ENCODE measurements around the gene TTL. TPM values are rescaled to one million over a fixed set of nuclear protein-coding genes. Genes with fewer than 3 reads are reported as not detected.
A peak's percentile ranks its signal among the peaks of the same experiment; 100 is the strongest.
"Not testable (repeated sequence)": the region's sequence is repeated elsewhere in the genome, so short reads cannot be mapped to it uniquely, and the experiment has no call there.

Gene TTL
- total RNA-seq, 6 experiments from 2014 or later: 48.4 to 65.1 (median 55.1) TPM

GRCh38 chr2:112547333-112547732, 65.4 kb downstream of the TTL start:
- peaks cover 7% of the 10 kb centered on the region for H3K4me1 Mint-ChIP-seq (ENCODE audit: low read depth)

GRCh38 chr2:112548980-112549379, 67.0 kb downstream of the TTL start:
- Mint-ChIP-seq H3K4me1 (ENCODE audit: low read depth) (peaks cover 7% of the 10 kb centered on the region), H3K9me3 (no peaks in the 10 kb centered on the region), H3K36me3 (ENCODE audit: low read depth) (peaks cover 31% of the 10 kb centered on the region), H3K4me3 (no peak overlapping the region), H3K27me3 (ENCODE audit: insufficient read depth) (no peaks in the 10 kb centered on the region; the same call in 1 of the 2 replicates), H3K27ac (no peak overlapping the region)
- DNase-seq: no peak
- no peak for TF ChIP-seq CTCF (IDR thresholded peaks at IDR 0.05)

More at GRCh38 chr2:112547333-112547732, 65.4 kb downstream of the TTL start:
- Mint-ChIP-seq H3K9me3 (no peaks in the 10 kb centered on the region), H3K4me3 (no peak overlapping the region), H3K36me3 (ENCODE audit: low read depth) (peaks cover 26% of the 10 kb centered on the region), H3K27me3 (ENCODE audit: insufficient read depth) (no peaks in the 10 kb centered on the region; the same call in 1 of the 2 replicates), H3K27ac (no peak overlapping the region)
- no peak for TF ChIP-seq CTCF (IDR thresholded peaks at IDR 0.05)
- DNase-seq: no peak

GRCh38 chr2:112566104-112566503, 84.1 kb downstream of the TTL start:
- no peak for DNase-seq
- Mint-ChIP-seq H3K36me3 (ENCODE audit: low read depth) (peaks cover 34% of the 10 kb centered on the region), H3K27me3 (ENCODE audit: insufficient read depth) (no peaks in the 10 kb centered on the region), H3K9me3 (no peaks in the 10 kb centered on the region), H3K4me3 (no peak overlapping the region), H3K4me1 (ENCODE audit: low read depth) (no peaks in the 10 kb centered on the region), H3K27ac (no peak overlapping the region)
- no peak for TF ChIP-seq CTCF (IDR thresholded peaks at IDR 0.05)

GRCh38 chr2:112566508-112566907, 84.6 kb downstream of the TTL start:
- not testable (repeated sequence) for H3K4me1 Mint-ChIP-seq (ENCODE audit: low read depth); H3K9me3 Mint-ChIP-seq; H3K27me3 Mint-ChIP-seq (ENCODE audit: insufficient read depth); DNase-seq; H3K27ac Mint-ChIP-seq; H3K4me3 Mint-ChIP-seq
- H3K36me3 Mint-ChIP-seq (ENCODE audit: low read depth): peaks cover 37% of the 10 kb centered on the region

- H3K27ac Mint-ChIP-seq: no peak overlapping the region
- H3K4me1 Mint-ChIP-seq (ENCODE audit: low read depth): no peaks in the 10 kb centered on the region
- TF ChIP-seq CTCF (IDR thresholded peaks at IDR 0.05): no peak
- no peak overlapping the region for H3K4me3 Mint-ChIP-seq
- DNase-seq: no peak
- H3K9me3 Mint-ChIP-seq: no peaks in the 10 kb centered on the region
- H3K36me3 Mint-ChIP-seq (ENCODE audit: low read depth): peaks cover 37% of the 10 kb centered on the region
- H3K27me3 Mint-ChIP-seq (ENCODE audit: insufficient read depth): no peaks in the 10 kb centered on the region
Measured at GRCh38 chr2:112572005-112572404, 90.0 kb downstream of the TTL start.

GRCh38 chr2:112577756-112578155, 95.8 kb downstream of the TTL start:
- no peak overlapping the region for H3K4me3 Mint-ChIP-seq
- peak; percentile 46 for TF ChIP-seq CTCF (IDR thresholded peaks at IDR 0.05)
- no peak overlapping the region for H3K27ac Mint-ChIP-seq
- H3K27me3 Mint-ChIP-seq (ENCODE audit: insufficient read depth): peaks cover 2% of the 10 kb centered on the region; the same call in 1 of the 2 replicates
- H3K36me3 Mint-ChIP-seq (ENCODE audit: low read depth): peaks cover 5% of the 10 kb centered on the region; the same call in 1 of the 2 replicates
- H3K4me1 Mint-ChIP-seq (ENCODE audit: low read depth): peaks cover 40% of the 10 kb centered on the region
- DNase-seq: peak; percentile 24
- no peaks in the 10 kb centered on the region for H3K9me3 Mint-ChIP-seq

Data from HFFc6 (cell line).